Natural killer cell (primary cell): ENCODE data around the gene MCRIP2. TPM values are rescaled to one million over a fixed set of nuclear protein-coding genes. Genes with fewer than 3 reads are reported as not detected.

Experiments used
- ATAC-seq, 3 donors: fragments of 150-1000 bp in 2 of 3; fragments of 200-7000 bp in 1 of 3; cut with Tn5 transposase; 1 replicate in 1 of 3; 2 replicates in 2 of 3; pipeline ENCODE4 v1.10.0; 2021; ENCODE audit warnings: mild to moderate bottlenecking in 2 of 3, moderate library complexity in 2 of 3
- DNase-seq, 2 donors: peaks; one replicate each; pipeline versions ENCODE4 v3.0.0 to v3.0.0-alpha.2; 2013 to 2021; ENCODE audit warnings: mixed read lengths in 1 of 2
- H3K27ac ChIP-seq: one replicate; pipeline ENCODE4 v1.5.1; 2013; ENCODE audit warnings: mild to moderate bottlenecking, low read length
- H3K27me3 ChIP-seq: one replicate; pipeline ENCODE4 v1.6.1; 2013; ENCODE audit warnings: low read length; ENCODE audit not compliant: control insufficient read depth, insufficient read depth
- H3K36me3 ChIP-seq: one replicate; pipeline ENCODE4 v1.6.1; 2013; ENCODE audit warnings: low read length; ENCODE audit not compliant: control insufficient read depth, insufficient read depth
- H3K4me1 ChIP-seq: one replicate; pipeline ENCODE4 v1.6.1; 2013; ENCODE audit warnings: low read length; ENCODE audit not compliant: control insufficient read depth, insufficient read depth
- H3K4me3 ChIP-seq: one replicate; pipeline ENCODE4 v1.5.1; 2013; ENCODE audit warnings: low read length
- H3K9me3 ChIP-seq: one replicate; pipeline ENCODE4 v1.6.1; 2013; ENCODE audit warnings: low read length; ENCODE audit not compliant: control insufficient read depth, insufficient read depth
- H3K27ac Mint-ChIP-seq, 2 donors: one replicate each; pipeline ENCODE4 v1.8.0; 2022; ENCODE audit warnings: mild to moderate bottlenecking in 2 of 2, mixed read lengths in 2 of 2, moderate library complexity in 1 of 2
- H3K27me3 Mint-ChIP-seq, 2 donors: one replicate each; pipeline ENCODE4 v1.8.0; 2022; ENCODE audit warnings: low read depth in 2 of 2, mixed read lengths in 2 of 2
- H3K36me3 Mint-ChIP-seq: one replicate; pipeline ENCODE4 v1.8.0; 2022; ENCODE audit warnings: mixed read lengths
- H3K4me1 Mint-ChIP-seq, 2 donors: one replicate each; pipeline ENCODE4 v1.8.0; 2022; ENCODE audit warnings: mixed read lengths in 2 of 2
- H3K4me3 Mint-ChIP-seq: one replicate; pipeline ENCODE4 v1.8.0; 2022; ENCODE audit warnings: mild to moderate bottlenecking, moderate library complexity, mixed read lengths
- H3K9me3 Mint-ChIP-seq, 2 donors: one replicate each; pipeline ENCODE4 v1.8.0; 2022; ENCODE audit warnings: mixed read lengths in 2 of 2
- CTCF ChIP-seq: fragments of 200-600 bp; IDR thresholded peaks from one replicate; pipeline ENCODE4 v1.8.0; 2022; ENCODE audit warnings: antibody characterized with exemption
- WGBS: methylation state at CpG from one replicate; pipeline ENCODE4 v1.1.7; 2013; ENCODE audit warnings: missing lambda C conversion rate; ENCODE audit not compliant: insufficient coverage; 5-methylcytosine and 5-hydroxymethylcytosine counted together
- intact Hi-C: fragments of 100-400 bp; cut with micrococcal nuclease; formaldehyde crosslinking; loops from one replicate; pipeline ENCODE4 v1.14.2; 2022
- total RNA-seq, 4 donors: library from RNA; stranded (reverse); fragments of 120-200 nt in 1 of 4; gene quantifications; one replicate each; pipeline versions ENCODE4 v1.2.3 to v1.2.4, GENCODE V29; 2013 to 2022

Gene MCRIP2
- total RNA-seq, 3 donors from 2014 or later (not counting 1 experiment from before 2014, with no cell fraction given), result 11.3 to 17.4 (median 15.7) TPM

- ATAC-seq (no peak), DNase-seq (no peak)
Observed at GRCh38 chr16:682493-683395, 41.1 kb downstream of the MCRIP2 start.

GRCh38 chr16:683396-684070, 41.9 kb downstream of the MCRIP2 start:
- peak overlapping the region; percentile 35 for H3K27ac ChIP-seq
- no peaks in the 10 kb centered on the region for H3K9me3 ChIP-seq
- intact Hi-C loops, result no loop called here
- Mint-ChIP-seq H3K9me3 (no peaks in the 10 kb centered on the region), H3K27me3 (no peaks in the 10 kb centered on the region), H3K27ac (peak overlapping the region; percentile 11 to 85), H3K4me1 (peaks cover 0 to 35% of the 10 kb centered on the region in 2 donors), H3K4me3 (peak overlapping the region; percentile 70), H3K36me3 (no peaks in the 10 kb centered on the region)
- H3K4me3 ChIP-seq, result peak overlapping the region; percentile 26
- WGBS, result 29% methylated on average over 57 of the region's 57 CpGs
- ATAC-seq (no peak), DNase-seq (no peak)
- H3K4me1 ChIP-seq, result peaks cover 60% of the 10 kb centered on the region
- no peak for TF ChIP-seq CTCF
- H3K36me3 ChIP-seq, result peaks cover 21% of the 10 kb centered on the region
- H3K27me3 ChIP-seq, result no peaks in the 10 kb centered on the region

More at GRCh38 chr16:682493-683395, 41.1 kb downstream of the MCRIP2 start:
- TF ChIP-seq CTCF, result no peak
- Histone ChIP-seq H3K4me1 (peaks cover 60% of the 10 kb centered on the region), H3K27ac (no peak overlapping the region), H3K36me3 (peaks cover 21% of the 10 kb centered on the region), H3K4me3 (no peak overlapping the region), H3K27me3 (no peaks in the 10 kb centered on the region), H3K9me3 (no peaks in the 10 kb centered on the region)
- H3K4me3 Mint-ChIP-seq, result peak overlapping the region; percentile 70
- H3K27ac Mint-ChIP-seq, result peak overlapping the region; percentile 11 to 85
- H3K9me3 Mint-ChIP-seq, result no peaks in the 10 kb centered on the region
- no peaks in the 10 kb centered on the region for H3K36me3 Mint-ChIP-seq
- WGBS, result 91% methylated on average over 36 of the region's 36 CpGs
- H3K27me3 Mint-ChIP-seq, result no peaks in the 10 kb centered on the region
- peaks cover 0 to 35% of the 10 kb centered on the region in 2 donors for H3K4me1 Mint-ChIP-seq
- intact Hi-C loops, result no loop called here

GRCh38 chr16:684071-684794, 42.6 kb downstream of the MCRIP2 start, which contains the start of gene JMJD8:
TSS of gene JMJD8 (minus strand) at chr16:684334. CDS start at chr16:684319, 15 bp downstream.
- no peak for TF ChIP-seq CTCF
- H3K36me3 Mint-ChIP-seq, result no peaks in the 10 kb centered on the region
- peak; percentile 60 to 77 (median 74) for ATAC-seq

More at GRCh38 chr16:684071-684794, 42.6 kb downstream of the MCRIP2 start, which contains the start of gene JMJD8:
- H3K4me3 ChIP-seq, result peak within 1 kb of the TSS; percentile 54
- no peaks in the 10 kb centered on the region for H3K9me3 ChIP-seq
- H3K36me3 ChIP-seq, result peaks cover 21% of the 10 kb centered on the region
- Mint-ChIP-seq H3K27me3 (no peaks in the 10 kb centered on the region), H3K4me3 (peak within 1 kb of the TSS; percentile 83), H3K9me3 (no peaks in the 10 kb centered on the region), H3K4me1 (peaks cover 0 to 31% of the 10 kb centered on the region in 2 donors), H3K27ac (peak within 1 kb of the TSS; percentile 78 to 85)
- H3K27ac ChIP-seq, result peak within 1 kb of the TSS; percentile 82
- peak; percentile 94 to 97 for DNase-seq
- H3K4me1 ChIP-seq, result peaks cover 60% of the 10 kb centered on the region
- H3K27me3 ChIP-seq, result no peaks in the 10 kb centered on the region
- 2% methylated on average over 91 of the region's 91 CpGs for WGBS
- intact Hi-C loops, result no loop called here
